ENCODE data around the gene HRK. TPM values are rescaled to one million over a fixed set of nuclear protein-coding genes. Genes with fewer than 3 reads are reported as not detected.

Gene HRK
- not detected in 2 replicates for total RNA-seq

GRCh38 chr12:116881325-116881876, at the start of gene HRK:
HRK (minus strand) TSS chr12:116881441; CDS start chr12:116881307, 134 bp downstream.

GRCh38 chr12:116910645-116911451, 29.6 kb upstream of the HRK start, which contains the start of gene FBXW8:
FBXW8 (plus strand) TSS chr12:116910950; CDS start chr12:116911038, 88 bp downstream.

Other genes with a start within 250 kb of the HRK start
- gene SPRING1, start 143.4 kb downstream of the HRK start, total RNA-seq: 22.3 and 43.2 TPM in 2 replicates
- gene RNFT2, start 143.1 kb downstream of the HRK start, total RNA-seq: 5.5 and 18.0 TPM in 2 replicates
- gene FBXW8, start 29.5 kb upstream of the HRK start, total RNA-seq: 28.9 and 30.8 TPM in 2 replicates
- gene TESC, start 218.0 kb upstream of the HRK start, total RNA-seq: not detected in 2 replicates